ENCODE results near the gene CBR4.
A peak's percentile ranks its signal among the peaks of the same experiment; 100 is the strongest.
"Not testable (repeated sequence)": the region's sequence is repeated elsewhere in the genome, so short reads cannot be mapped to it uniquely, and the experiment has no call there.

Gene CBR4

GRCh38 chr4:169010125-169011023 lies at the start of gene CBR4:
Gene CBR4, minus strand, starts transcription at chr4:169010255. Its CDS starts 166 bp downstream, at chr4:169010089.
- DNase-seq, result peak; percentile 97

GRCh38 chr4:169059306-169060211 lies 49.5 kb upstream of the CBR4 start:
- DNase-seq, result no peak

GRCh38 chr4:169058312-169058711 lies 48.3 kb upstream of the CBR4 start:
- DNase-seq, result no peak

- no peak for DNase-seq
Observed at GRCh38 chr4:169054879-169055278, 44.8 kb upstream of the CBR4 start.

GRCh38 chr4:169052594-169052945 lies 42.5 kb upstream of the CBR4 start:
- DNase-seq, result no peak

GRCh38 chr4:169051761-169052593 lies 41.9 kb upstream of the CBR4 start:
- no peak for DNase-seq

GRCh38 chr4:169050881-169051760 lies 41.1 kb upstream of the CBR4 start:
- no peak for DNase-seq

- no peak for DNase-seq
Observed at GRCh38 chr4:169050284-169050683, 40.2 kb upstream of the CBR4 start.

GRCh38 chr4:169048868-169049414 lies 38.9 kb upstream of the CBR4 start:
- no peak for DNase-seq

GRCh38 chr4:169047956-169048355 lies 37.9 kb upstream of the CBR4 start:
- DNase-seq, result no peak

GRCh38 chr4:169045862-169046584 lies 36.0 kb upstream of the CBR4 start:
- no peak for DNase-seq

- no peak for DNase-seq
Observed at GRCh38 chr4:169044714-169045447, 34.8 kb upstream of the CBR4 start.

GRCh38 chr4:169042608-169043007 lies 32.6 kb upstream of the CBR4 start:
- no peak for DNase-seq

GRCh38 chr4:169040559-169041261 lies 30.7 kb upstream of the CBR4 start:
- no peak for DNase-seq

GRCh38 chr4:169039251-169039954 lies 29.3 kb upstream of the CBR4 start:
- no peak for DNase-seq

GRCh38 chr4:169037506-169037905 lies 27.5 kb upstream of the CBR4 start:
- DNase-seq, result no peak

- DNase-seq, result not testable (repeated sequence)
Observed at GRCh38 chr4:169035871-169036620, 26.0 kb upstream of the CBR4 start.

GRCh38 chr4:169033660-169034059 lies 23.6 kb upstream of the CBR4 start:
- DNase-seq, result no peak

Measured in CD4-positive, alpha-beta T cell treated with Interleukin-21 for 1 hour (primary cell).